HG02970 (cell line): ENCODE data around the gene MALT1.
"Not testable (repeated sequence)": the region's sequence is repeated elsewhere in the genome, so short reads cannot be mapped to it uniquely, and the experiment has no call there.

Source experiments
- ATAC-seq: cut with Tn5 transposase; IDR thresholded peaks from one replicate; pipeline ENCODE4 v1.9.1; 2021; ENCODE audit warnings: mild to moderate bottlenecking, moderate library complexity, moderate number of reproducible peaks; ENCODE audit not compliant: unreplicated experiment, low FRiP score

MALT1 gene

DNA sequence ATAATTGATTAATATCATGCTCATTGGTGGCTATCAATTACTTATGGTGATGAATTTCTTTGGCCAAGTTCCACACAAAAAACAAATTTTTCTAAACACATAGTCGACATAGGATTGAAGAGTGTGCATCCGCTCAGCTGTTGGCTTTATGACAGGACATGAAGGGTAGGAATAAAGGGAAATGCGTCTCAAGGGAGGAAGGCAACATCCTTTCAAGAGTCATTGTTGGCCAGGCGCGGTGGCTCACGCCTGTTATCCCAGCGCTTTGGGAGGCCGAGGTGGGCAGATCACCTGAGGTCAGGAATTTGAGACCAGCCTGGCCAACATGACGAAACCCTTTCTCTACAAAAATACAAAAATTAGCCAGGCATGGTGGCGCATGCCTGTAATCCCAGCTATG lies 20.4 kb upstream of the MALT1 start:
- not testable (repeated sequence) for ATAC-seq

DNA sequence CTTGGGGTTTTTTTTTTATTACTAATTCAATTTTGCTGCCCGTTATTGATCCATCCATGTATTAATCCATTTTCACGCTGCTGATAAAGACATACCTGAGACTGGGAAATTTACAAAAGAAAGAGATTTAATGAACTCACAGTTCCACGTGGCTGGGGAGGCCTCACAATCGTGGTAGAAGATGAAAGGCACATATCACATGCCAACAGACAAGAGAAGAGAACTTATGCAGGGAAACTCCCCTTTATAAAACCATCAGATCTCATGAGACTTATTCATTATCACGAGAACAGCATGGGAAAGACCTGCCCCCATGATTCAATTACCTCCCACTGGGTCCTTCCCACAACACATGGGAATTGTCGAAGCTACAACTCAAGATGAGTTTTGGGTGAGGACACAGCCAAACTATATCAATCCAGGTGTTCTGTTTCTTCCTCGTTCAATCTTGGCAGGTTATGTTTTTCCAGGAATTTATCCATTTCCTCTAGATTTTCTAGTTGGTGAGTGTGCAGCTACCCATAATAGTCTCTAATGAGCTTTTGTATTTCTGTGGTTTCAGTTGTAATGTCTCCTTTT lies 18.0 kb upstream of the MALT1 start:
- not testable (repeated sequence) for ATAC-seq

DNA sequence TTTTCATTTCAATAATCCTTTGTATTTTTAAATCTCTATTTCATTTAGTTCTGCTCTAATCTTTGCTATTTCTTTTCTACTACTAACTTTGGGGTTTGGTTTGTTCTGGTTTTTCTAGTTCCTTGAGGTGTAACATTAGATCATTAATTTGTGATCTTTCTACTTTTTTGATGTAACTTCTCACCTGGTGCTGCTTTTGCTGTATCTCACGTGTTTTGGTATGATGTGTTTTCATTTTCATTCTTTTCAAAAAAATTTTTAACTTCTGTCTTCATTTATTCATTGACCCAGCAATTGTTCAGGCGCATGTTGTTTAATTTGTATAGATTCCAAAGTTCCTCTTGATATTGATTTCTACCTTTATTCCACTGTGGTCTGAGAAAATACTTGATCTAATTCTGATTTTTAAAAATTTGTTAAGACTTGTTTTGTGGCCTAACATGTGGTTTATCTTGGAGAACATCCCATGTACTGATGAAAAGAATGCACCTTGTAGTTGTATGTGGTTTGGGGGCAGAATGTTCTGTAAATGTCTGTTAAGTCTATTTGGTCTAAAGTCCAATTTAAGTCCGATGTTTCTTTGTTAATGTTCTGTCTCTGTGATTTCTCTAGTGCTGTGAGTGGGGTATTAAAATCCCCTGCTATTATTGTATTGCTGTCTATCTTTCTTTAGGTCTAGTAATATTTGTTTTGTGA lies 17.3 kb upstream of the MALT1 start:
- ATAC-seq = no peak

DNA sequence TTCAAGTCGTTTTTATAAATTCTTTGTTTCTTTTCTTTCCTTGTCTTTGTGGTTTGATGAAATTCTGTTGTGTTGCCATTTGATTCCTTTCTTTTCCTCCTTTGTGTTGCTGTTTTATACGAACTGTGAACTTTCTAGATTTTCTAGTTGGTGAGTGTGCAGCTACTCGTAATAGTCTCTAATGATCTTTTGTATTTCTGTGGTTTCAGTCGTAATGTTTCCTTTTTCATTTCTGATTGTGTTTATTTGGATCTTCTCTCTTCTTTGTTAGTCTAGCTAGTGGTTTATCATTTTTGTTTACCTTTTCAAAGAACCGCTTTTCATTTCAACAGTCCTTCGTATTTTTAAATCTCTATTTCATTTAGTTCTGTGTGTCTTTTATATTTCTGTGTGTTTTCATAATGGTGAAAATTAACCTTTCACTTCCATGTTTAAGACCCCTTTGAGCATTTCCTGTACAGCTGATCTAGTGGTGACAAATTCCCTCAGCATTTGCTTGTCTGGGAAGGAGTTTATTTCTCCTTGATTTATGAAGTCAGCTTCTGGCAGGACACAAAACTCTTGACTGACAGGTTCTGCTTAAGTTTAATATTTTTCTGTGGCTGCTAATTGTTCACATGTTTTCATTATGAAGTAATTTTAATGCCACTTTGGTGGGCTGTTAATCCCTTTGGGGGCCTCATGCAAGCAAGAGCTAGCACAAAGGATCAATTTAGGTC lies 16.2 kb upstream of the MALT1 start:
- ATAC-seq = no peak

DNA sequence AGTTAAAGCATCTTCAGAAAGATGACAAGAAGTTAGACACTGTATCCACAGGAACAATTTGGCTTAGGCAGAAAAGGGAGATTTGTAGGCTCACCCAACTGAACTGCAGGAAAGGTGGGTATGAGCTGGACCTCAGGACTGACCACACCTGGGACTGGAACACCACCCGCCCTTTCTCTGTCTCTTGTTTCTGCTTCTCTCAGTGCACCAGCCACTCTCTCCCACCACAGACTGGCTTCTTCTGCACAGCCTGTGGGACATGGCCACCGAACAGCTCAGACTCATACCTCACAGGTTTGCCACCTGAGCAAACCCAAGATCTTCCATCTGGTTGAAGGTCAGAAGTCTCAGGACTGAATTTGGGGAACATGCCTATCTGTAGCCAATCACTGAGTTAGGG lies 14.2 kb upstream of the MALT1 start:
- ATAC-seq = no peak

DNA sequence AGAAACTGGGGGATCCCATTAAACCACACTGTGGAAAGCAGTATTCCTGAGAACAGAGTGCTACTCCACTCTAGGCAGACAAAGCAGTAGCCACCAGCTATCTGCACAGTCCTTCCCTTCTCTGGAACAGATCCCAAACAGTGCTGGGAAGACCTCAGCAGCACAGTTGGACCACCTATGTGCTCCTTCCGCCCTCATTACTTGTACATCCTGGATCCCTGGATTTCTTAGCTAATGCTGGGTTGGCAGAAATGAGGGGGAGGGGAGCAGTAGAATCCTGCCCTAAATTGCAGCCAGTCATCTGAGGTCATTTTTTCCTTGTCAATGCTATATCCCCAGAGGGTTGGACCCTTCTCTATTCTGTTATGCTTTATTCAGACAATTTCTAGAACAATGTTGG lies 13.8 kb upstream of the MALT1 start:
- ATAC-seq = no peak

DNA sequence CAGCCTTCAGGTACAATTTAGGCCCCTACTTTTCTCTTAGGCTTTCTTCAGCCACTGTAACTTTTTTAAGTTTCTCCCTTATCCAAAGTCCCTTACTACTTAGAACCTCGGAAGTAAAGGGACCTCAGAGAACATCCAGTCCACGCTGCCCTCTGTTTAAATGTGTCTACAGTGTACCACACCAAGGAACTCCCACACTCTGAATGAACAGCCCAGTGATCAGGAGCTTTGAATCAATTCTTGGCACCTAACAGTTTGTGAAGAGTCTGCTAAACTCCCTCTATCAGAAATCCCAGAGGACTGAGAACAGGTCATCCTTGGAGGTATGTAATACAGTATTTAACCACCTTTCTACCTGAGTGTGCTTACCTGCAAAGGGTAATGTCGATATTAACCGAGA lies 11.6 kb upstream of the MALT1 start:
- ATAC-seq = no peak

DNA sequence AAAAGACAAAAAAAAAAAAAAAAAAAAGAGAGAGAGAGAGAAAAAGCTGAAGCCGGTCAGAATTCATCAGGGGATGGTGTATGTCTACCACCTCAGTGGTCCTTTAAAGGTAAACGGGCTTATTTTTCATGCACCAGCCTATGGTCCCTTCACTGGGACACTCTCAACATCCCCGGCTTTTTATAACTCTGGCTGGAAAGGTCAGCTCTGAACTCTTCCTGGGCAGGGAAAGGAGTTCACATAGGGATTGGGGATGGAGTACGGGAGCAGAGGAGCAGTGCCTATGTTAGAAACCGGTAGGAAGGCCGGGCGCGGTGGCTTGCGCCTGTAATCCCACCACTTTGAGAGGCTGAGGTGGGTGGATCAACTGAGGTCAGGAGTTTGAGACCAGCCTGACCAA lies 10.3 kb upstream of the MALT1 start:
- no peak for ATAC-seq

DNA sequence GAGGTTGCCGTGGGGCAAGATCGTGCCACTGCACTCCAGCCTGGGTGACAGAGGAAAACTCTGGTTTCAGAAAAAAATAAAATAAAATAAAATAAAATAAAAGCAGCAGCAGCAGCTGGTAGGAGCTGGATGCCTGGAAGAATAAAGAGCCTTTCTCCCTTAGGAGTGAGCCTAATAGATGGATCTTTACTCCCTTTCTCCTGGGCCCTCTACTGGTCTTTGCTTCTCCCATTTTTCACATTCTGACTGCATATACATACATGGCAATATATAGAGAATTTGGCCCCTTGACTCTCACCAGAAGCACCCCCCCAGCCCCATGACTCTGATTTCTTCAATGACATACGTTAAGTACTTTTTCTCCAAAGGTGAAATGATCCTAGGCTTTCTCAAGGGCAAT lies 9.8 kb upstream of the MALT1 start:
- no peak for ATAC-seq

DNA sequence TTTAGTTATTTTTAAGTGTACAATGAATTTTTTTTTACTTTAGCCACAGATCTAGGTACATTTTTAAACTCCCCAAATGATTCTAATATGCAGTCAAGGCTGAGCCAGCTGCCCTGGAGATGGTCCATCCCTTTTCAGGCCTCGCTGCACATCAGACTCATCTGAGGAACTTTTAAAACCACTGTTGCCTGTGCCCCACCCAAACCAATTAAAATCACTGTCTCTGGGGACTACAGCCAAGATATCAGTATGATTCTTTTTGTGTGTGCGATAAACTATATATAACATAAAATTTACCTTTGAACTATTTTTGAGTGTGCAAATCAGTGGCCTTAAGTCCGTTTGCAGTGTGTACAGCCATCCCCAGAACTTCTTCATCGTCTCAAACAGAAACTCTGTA lies 9.1 kb upstream of the MALT1 start:
- no peak for ATAC-seq

DNA sequence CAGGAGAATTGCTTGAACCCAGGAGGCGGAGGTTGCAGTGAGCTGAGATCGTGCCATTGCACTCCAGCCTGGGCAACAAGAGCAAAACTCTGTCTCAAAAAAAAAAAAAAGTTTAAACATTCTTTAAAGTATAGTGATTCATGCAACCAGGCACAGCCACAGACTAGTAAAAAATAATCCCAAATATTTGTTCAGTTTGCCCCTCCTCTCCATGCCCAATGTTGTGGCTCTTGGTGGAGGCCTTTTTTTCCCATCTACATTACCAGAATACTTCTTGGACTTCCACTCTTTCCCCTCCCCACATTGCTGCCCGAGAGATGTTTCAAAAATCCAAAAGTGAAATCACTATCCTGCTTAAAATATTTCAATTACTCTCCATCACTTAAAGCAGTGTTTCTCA lies 5.1 kb upstream of the MALT1 start:
- no peak for ATAC-seq

DNA sequence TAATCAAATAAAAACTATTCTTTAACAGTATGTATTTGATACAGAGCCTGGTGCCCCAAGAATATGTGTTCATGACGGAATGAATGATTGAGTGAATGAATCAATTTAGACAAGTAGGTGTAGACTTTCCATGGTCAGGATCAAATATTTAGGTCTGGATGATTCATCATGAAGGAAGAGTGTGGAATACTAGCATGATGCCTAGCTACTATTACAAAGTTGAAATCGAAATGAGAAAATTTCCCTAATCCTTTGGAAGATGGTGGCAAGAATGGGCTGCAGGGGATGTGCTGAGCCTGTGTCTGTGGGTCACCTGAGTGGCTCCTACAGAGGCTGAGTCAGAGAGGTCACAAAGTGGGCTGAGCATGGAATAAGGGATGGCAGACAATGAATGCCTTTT lies 3.1 kb upstream of the MALT1 start:
- no peak for ATAC-seq

DNA sequence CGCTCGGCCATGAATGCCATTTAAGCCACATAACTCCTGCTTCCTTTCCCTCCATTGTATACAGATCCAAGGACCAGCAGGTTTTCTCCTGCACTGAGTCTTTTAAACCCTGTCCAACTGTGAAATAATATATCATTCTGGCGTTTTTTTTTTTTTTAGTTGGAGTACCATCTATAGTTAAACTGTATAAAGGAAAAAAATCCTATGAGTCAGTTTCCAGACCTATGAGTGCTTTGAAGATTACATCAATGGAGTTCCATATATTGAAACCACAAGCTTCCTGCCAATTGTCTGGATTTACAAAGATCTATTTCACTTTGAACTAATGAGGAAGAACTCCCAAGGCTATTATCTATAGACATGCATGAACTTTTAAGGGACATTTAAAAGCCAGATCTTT lies 2.4 kb upstream of the MALT1 start:
- no peak for ATAC-seq

DNA sequence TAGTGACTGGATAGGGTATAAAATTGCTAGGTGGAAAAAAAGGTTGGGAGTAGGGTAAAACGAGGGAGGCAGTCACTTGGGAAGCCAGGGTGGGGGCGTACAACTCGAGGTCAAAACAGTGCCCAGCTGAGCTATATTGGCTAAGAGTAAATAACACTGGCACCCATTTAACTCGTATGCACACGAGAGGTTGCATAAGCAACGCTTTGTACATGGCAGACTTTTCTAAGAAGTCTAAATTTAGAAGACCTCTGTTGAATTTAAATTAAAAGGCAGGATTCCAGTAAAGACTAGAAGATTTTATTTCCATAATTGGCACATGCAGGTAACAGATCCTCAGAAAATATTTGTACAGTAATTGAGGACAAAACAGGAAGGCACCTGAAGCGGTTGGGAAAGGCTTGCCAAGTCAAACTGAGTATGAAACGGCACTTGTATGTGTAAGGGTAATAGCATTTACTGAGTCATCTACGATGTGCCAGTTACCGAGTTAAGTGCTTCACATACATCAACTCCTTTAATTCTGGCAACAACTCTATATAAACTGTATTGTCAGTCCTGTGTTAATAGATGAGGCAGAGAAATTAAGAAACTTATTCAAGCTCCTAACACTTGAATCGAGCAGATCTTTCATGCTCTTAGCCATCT lies 1.4 kb upstream of the MALT1 start:
- ATAC-seq = no peak

DNA sequence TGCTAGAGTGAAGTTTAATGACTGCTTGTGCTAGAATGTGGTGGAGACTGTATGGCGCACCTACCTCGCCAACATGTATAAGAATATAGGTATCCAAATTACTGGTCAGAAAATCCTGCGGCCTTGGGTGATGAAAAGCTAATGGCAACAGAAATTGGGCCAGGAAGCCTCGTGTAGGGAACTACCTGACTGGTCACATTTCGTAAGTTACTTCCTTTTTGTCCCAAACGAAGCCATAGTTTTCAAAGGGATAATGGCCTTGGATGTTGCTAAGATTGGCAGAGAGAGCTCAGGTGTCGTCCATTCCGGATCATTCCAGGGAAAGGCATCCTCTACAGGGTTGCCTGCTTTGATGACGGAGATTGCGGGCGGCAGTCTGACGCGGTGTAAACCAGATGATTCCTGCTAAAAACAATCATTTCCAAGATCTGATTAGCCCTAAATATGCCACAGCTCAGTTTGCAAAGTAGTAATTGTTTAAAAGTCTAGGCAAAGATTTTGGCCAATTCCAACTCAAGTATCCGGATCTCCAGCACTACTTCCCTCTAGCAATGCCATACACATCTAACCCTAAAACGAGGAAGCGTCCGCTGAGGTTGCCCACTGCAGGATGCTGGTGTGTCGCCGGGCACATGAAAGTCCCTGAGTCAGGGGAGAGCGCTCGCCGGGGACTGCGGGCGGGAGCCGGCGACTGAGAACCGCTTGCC lies 708 bp upstream of the MALT1 start:
- ATAC-seq = no peak

DNA sequence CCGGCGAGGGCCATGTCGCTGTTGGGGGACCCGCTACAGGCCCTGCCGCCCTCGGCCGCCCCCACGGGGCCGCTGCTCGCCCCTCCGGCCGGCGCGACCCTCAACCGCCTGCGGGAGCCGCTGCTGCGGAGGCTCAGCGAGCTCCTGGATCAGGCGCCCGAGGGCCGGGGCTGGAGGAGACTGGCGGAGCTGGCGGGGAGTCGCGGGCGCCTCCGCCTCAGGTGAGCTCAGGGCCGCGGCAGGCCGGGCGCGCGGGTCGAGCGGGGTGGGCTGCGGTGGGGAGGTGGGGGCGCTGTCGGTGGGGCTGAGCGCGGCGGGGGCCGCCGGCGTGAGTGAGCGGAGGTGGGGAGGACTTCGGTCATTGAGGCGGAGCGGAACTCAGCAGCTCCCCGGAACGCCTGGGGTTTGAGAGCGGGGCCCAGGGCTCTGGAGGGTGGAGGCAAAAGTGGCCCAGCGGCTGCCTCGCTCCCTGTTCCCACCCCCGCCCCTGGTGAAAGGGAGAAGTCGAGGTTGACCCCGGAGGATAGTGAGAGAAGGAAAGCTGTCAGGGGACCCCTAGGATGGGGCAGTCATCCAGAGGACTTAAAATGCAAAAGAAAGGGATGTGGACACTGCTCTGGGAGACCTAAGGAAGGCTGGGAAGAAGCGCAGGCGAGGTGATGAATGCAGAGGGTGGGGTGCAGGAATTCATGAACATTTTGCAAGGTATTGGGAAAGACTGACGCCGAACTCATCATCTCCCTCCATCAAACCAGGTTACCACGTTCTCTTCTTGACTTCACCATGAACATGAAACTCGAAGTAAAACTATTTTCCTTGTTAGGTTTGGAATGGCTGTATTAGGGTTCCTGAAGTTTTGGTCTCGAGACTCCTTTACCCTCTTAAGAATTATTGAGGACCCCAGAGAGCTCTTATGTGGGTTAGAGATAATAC lies 633 bp downstream of the MALT1 start:
- peak; percentile 27 for ATAC-seq

DNA sequence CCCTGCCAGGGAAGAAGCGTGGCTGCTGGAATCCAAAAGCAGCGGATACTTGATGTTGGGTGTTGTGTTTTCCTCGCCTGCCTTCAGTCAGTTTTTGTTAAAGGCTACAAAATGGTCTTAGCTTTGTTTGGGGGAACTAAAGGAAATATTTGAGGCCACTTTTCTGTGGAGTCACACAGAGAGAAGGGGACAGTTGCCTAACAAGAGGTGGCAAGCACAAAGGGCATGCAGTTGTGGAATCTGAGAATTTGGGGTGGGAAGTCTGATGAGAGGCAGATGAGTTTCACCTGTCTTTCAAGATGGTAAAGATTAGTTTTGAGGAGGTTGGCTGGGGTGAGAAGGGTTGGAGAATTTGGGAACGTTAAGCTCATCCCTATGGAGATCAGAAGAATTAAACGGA lies 2.9 kb downstream of the MALT1 start:
- no peak for ATAC-seq

DNA sequence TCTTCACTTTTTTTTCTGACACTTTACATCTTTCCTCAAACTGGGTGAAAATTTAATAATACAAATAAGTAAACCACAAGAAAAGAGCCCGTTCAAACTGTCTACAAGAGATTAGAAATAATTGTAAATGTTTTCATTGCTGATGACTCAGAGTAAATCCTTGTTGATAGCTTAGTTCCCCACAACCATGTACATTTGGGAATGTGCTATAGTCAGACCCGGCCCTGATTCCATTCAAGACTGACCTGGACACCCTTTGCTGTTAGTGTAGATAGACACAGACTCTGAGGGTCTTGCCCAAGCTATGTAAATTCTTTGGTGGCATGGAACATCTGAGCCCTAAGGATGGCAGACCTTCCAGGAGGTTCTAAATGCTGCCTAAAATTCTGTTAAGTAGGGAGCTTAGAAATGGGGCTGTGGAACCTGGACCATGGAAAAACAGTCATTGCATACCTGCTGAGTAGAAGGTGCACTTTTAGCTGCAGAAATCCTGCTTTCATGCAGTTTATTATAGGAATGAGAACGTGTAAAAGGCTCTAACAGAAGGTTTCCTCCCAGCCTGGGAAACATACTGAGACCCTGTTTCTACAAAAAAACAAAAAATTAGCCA lies 3.7 kb downstream of the MALT1 start:
- ATAC-seq = no peak

DNA sequence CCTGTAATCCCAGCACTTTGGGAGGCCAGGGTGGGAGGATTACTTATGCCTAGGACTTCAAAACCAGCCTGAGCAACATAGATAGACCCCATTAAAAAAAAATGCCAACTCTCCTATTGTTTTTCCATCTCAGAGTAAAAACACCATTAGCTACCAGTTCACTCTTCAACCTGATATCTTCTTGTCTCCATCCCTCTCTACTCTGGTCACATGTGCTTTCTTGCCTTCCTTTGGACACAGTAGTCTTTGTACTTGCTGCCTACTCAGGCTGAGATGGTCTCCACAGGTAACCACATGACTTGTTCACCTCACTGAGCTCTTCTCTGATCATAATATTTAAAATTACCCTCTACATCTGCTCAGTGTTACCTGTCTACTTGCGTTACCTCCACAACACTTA lies 5.0 kb downstream of the MALT1 start:
- no peak for ATAC-seq
